ENCODE results near the gene CORT. TPM values are rescaled to one million over a fixed set of nuclear protein-coding genes. Genes with fewer than 3 reads are reported as not detected.
A peak's percentile ranks its signal among the peaks of the same experiment; 100 is the strongest.

CORT gene
- total and polyA plus RNA-seq, 2 donors (not counting 3 experiments of a cell fraction or from before 2014, with no cell fraction given): 0.11 TPM; not detected in 1

DNA sequence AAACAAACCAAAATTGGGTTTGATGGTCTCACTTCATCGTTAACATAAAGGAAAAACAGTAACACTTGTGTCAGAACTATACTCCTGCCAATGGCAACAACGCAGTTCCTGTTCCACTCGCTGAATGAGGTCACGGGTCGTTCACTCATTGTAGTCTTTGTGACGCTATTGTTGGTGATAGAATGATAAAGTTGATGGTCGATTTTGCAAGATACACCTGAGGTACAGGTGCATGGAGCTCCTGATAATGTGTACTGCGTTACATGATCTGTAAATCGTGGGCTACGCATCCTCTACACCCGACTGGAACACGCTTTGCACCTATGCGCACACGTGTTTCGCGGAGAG lies 20.0 kb upstream of the CORT start:
- Histone ChIP-seq H3K4me3 (replicated peaks in 1 of 3; ENCODE audit: insufficient read depth in 1 of 3, low read depth in 1 of 3, low read length in 3 of 3) (peak overlapping the region in 2 of 3 experiments; percentile 55 to 67), H3K9ac (replicated peaks; ENCODE audit: extremely low read depth, insufficient read depth, low read length) (peak overlapping the region; percentile 72), H3K9me3 (replicated peaks; ENCODE audit: control insufficient read depth, insufficient read depth, low read length) (no peaks in the 10 kb centered on the region), H3K27me3 (ENCODE audit: control insufficient read depth in 2 of 2, insufficient read depth in 2 of 2, low read length in 2 of 2) (no peaks in the 10 kb centered on the region), H3K4me2 (ENCODE audit: insufficient read depth, low read length) (peak overlapping the region; percentile 50), H4K20me1 (replicated peaks; ENCODE audit: control insufficient read depth, extremely low read depth, insufficient read depth, low read length) (no peaks in the 10 kb centered on the region), H2AFZ (ENCODE audit: low read depth, low read length) (peak overlapping the region; percentile 18), H3K27ac (ENCODE audit: insufficient read depth, low read depth, low read length) (peak overlapping the region; percentile 42), H3K4me1 (ENCODE audit: control insufficient read depth, extremely low read depth, insufficient read depth, low read length) (peaks cover 14% of the 10 kb centered on the region), H3K79me2 (ENCODE audit: control insufficient read depth, insufficient read depth, low read length) (no peaks in the 10 kb centered on the region), H3K36me3 (ENCODE audit: control insufficient read depth in 2 of 2, extremely low read depth in 1 of 2, insufficient read depth in 2 of 2, low read length in 2 of 2) (no peaks in the 10 kb centered on the region), H3K9me1 (replicated peaks; ENCODE audit: control insufficient read depth, extremely low read depth, insufficient read depth, low read length) (no peaks in the 10 kb centered on the region)
- no TSS peak for BruUV-seq (replicated peaks)
- DNase-seq (ENCODE audit: low read depth, low spot score) (peak; percentile 82), FAIRE-seq (peak; percentile 98)
- dilution Hi-C loops (cut with MboI; ENCODE audit: extremely low pct_ligation_motif_present, low sequenced_read_pairs): no loop called here
- intact Hi-C loops (cut with micrococcal nuclease): loop anchor here (1.0 to 10.0 kb wide), 5 partner anchors 42 to 805 kb away; partner anchors contain the start of genes DFFA and UBE4B
- no peak for TF ChIP-seq CTCF (IDR thresholded peaks at IDR 0.05; ENCODE audit: extremely low read depth in 1 of 2, insufficient read depth in 1 of 2, low read depth in 1 of 2, low read length in 2 of 2)
- TF ChIP-seq JUN (IDR thresholded peaks at IDR 0.05; ENCODE audit: borderline replicate concordance, insufficient read depth, insufficient read length, low read depth): peak; percentile 15
- TF ChIP-seq EZH2 (IDR thresholded peaks at IDR 0.05; ENCODE audit: borderline replicate concordance, low read depth, low read length, severe bottlenecking): no peak
- no peak for TF ChIP-seq MYC (IDR thresholded peaks at IDR 0.05; ENCODE audit: low read depth, low read length)
- peak; percentile 67 for TF ChIP-seq GATA2 (IDR thresholded peaks at IDR 0.05; ENCODE audit: insufficient read depth, insufficient read length, low read depth, low read length)
- no peak for TF ChIP-seq POLR2A (IDR thresholded peaks at IDR 0.05; ENCODE audit: low read depth, low read length)
- TF ChIP-seq FOS (IDR thresholded peaks at IDR 0.05; ENCODE audit: borderline replicate concordance, insufficient read depth, low read length): no peak
- TF ChIP-seq, protein P1, sequence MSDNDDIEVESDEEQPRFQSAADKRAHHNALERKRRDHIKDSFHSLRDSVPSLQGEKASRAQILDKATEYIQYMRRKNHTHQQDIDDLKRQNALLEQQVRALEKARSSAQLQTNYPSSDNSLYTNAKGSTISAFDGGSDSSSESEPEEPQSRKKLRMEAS (IDR thresholded peaks at IDR 0.05; ENCODE audit: insufficient read depth, insufficient read length): no peak
- ChIA-PET CTCF (interaction anchor here (0.9 to 3.3 kb wide), 22 partner anchors 8 to 440 kb away, joined by 3 to 123 read pairs (median 6); partner anchors contain the start of genes DFFA, KIF1B and PGD), POLR2A (interaction anchor here (1.1 to 1.6 kb wide), 2 partner anchors 14 to 64 kb away, joined by 3 to 6 read pairs; no protein-coding TSS in a partner anchor)

Data from endothelial cell of umbilical vein (primary cell).